Hippocampal formation (tissue), 2 donors: Measurements from ENCODE around the gene DGKH.
"Not testable (repeated sequence)": the region's sequence is repeated elsewhere in the genome, so short reads cannot be mapped to it uniquely, and the experiment has no call there.

Experiments used
- DNase-seq, 2 donors: peaks; one replicate each; lab custom pipeline; 2025; lab: John Stamatoyannopoulos, UW

The DGKH gene

GRCh38 chr13:42041011-42041683 is 7.3 kb upstream of the DGKH start:
- DNase-seq: no peak

DNA sequence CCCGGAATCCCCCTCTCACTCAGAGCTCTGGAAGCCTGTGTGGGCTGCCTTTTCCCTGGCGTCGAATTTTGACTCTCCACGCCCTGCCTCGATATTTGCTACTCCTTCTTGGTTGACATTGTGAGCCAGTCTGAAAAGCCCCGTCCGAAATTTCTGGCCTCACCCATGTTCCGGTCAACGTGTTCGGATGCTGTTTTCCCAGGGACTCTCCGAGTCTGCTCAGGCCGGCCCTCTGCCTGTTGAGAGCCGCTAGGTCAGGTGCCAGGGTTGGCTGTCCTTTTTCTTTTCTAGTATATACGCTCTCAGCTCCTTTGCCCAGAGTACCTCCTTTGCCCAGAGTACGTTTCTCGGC is 6.8 kb upstream of the DGKH start:
- DNase-seq: peak in 1 of 2 donors; percentile 26

GRCh38 chr13:42043676-42044075 is 4.8 kb upstream of the DGKH start:
- no peak for DNase-seq

GRCh38 chr13:42046448-42046847 is 2.0 kb upstream of the DGKH start:
- no peak for DNase-seq

GRCh38 chr13:42047561-42048341 is 697 bp upstream of the DGKH start:
- peak; percentile 25 to 32 for DNase-seq

GRCh38 chr13:42048684-42049453 is 421 bp downstream of the DGKH start:
- peak; percentile 41 to 80 for DNase-seq

- DNase-seq: no peak
Measured at GRCh38 chr13:42049454-42049813, 986 bp downstream of the DGKH start.

DNA sequence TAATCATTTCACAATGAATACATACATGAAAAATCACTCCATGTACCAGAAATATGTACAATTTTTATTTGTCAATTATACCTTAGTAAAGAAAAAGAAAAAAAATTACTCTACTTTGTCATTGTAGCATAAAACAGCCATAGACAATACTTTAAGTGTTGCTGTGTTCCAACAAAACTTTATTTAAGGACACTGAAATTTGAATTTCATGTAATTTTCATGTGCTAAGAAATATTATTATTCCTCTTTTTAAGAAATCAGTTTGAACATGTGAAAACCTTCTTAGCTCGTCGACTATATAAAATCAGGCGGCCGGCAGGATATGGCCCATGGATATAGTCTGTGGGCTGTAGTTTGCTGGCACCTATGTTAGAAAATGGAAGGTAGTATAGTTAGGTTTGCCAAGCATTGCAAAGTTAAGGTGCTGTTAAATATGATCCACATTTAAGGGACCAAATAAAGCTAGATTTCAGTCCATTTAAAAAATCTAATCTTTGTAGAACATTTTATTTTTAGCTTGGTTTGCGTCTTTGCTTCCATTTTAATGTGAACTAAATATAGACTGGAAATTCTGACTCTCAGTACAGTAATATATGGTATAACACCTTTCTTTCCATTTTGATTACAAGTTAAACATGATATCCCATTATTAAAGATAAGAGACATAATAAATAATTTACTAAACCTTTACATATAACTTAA is 6.5 kb downstream of the DGKH start:
- DNase-seq: no peak

GRCh38 chr13:42055500-42056085 is 7.1 kb downstream of the DGKH start:
- no peak for DNase-seq

GRCh38 chr13:42056146-42056545 is 7.7 kb downstream of the DGKH start:
- no peak for DNase-seq

DNA sequence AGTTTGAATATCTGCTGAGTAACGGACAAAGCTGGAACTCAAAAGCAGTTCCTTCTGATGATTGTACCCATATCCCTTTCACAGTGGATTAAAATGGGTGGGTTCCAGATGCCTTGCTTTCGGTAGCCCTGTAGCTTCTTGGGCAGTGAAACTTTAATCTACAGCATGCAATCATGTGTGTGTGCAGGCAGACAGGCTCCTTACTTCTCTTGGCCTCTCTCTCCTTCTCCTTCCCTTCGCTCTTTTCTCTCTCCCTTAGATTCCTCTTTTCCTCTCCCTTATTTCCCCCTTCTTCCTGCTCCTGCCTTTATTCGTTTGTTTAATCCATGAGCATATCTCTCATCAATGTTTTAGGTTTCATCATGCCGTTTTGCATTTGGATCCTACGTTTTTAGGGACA is 8.1 kb downstream of the DGKH start:
- DNase-seq: no peak

GRCh38 chr13:42057918-42058530 is 9.6 kb downstream of the DGKH start:
- no peak for DNase-seq

DNA sequence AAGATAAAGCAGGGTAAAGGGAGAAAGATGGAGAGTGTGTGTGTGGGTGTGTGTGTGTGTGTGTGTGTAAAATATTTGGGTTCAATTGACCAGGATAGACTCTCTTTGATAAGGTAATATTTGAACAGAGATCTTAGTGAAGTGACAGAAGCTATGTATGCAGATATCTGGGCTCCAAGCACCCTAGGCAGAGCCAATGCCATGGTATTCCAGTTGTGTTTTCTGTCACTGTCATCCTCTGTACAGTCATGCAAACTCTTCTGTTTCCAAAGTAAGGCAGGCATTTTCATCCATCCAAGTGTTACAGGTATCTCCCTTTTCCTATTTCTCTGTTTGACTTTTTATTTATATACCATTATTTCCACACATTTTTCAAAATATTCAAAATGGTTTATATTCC is 13.5 kb downstream of the DGKH start:
- DNase-seq: no peak

DNA sequence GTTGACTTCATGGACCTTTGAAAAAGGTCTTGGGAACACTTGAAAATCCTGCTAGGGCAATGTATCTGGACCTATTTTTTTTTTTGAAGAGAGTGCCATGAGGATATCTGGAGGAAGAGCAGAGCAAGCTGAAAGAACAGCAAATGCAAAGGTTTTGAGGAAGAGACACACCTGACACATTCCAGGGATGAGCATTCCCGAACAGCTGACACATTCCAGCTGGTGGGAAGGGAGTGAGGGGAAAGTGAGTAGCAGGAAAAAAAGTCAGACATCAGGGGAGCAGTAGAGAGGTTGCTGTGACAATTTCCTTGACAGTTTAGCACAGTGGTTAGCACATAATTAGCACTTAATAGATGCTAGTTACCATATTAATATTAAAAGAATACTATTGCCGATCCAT is 14.7 kb downstream of the DGKH start:
- no peak for DNase-seq

DNA sequence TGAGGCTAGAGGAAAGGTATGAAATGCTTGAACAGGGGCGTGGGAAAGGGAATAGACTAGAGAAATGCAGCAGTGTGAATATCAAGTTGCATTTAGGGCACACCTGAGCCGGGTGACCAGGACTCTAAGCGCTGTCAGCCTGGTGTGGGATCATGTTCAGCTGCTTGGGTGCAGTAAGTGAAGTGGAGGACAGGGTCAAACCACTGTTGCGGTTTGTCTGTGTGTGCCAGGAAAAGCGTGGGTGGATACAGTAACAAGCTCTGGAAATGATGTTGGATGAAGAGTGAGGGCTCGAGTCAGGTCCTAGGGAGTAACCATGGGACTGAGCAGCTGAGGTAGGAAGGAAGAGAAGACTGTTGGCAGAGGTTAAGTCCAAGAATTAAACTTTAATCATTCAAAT is 15.8 kb downstream of the DGKH start:
- no peak for DNase-seq

DNA sequence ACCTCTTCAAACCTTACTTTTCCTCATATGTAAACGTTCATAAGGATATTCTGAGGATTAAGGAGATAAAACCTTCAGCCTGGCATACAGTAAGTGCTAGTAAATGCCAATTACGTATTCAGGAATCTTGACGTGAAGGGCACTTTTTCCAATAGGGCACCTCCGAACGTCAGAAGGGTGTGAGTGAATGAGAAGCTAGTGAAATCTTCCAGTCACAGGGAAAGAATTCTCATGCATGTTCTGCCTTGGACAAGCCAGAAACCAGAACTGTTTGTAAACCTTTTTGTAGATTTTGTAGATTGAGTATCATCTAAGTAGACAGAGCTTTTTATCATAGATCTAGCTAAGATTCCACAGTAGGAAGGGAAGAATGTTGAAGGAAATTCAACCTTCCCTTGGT is 16.5 kb downstream of the DGKH start:
- no peak for DNase-seq

DNA sequence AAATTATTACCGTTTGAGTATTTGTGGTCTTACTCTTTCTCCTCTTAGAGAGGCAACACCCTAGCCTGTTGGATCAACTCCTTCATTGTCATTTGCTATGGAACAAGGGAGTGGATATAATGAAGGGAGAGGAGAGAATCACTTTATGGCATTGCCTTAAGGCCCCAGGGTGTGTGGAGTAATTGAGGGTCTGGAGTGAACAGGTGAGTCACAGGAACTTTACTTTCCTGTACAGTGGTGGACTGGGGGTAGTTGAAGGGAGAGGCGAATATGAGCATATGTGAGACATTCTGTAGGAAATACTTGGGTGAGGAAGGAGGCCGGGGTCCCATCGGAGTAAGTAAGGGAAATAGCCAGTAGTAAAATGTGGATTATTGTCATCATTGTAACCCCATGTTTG is 17.0 kb downstream of the DGKH start:
- DNase-seq: no peak

- DNase-seq: no peak
Measured at GRCh38 chr13:42066542-42066941, 18.1 kb downstream of the DGKH start.

DNA sequence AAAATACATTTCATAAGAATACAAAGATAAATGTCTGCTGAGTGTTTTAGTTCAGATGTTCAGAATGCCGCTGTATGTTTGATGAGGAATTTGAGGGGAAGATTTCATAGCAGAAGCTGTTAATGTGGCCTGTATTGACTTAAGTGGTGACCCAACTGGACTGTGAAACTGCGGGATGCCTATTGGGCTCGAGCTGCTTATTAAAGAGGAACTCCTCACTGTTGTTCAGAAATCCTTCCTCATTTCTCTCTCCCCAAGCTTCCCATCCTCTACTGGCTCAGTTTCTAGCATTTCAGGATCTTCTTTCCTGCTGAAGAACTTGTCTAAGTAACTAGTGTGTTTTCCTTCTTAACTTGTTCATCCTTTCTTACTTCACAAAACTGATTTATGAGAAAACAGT is 20.4 kb downstream of the DGKH start:
- DNase-seq: no peak

DNA sequence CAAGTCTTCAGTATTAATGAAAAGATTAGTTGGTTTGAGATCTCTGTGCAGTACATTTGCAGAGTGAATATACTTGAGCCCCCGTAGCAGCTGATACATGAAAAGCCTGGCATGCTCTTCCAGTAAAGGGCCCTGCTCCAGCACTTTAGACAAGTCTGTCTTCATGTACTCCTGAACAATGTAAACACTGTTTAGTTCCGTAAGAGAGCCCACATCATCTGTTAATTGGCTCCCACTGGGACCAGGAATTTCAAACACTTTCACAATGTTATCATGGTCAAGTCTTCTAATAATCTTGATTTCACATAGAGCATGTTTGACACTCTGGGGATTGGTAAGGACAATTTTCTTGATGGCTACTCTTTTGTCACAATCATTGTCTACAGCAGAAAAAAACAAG is 22.2 kb downstream of the DGKH start:
- not testable (repeated sequence) for DNase-seq

GRCh38 chr13:42071179-42071578 is 22.7 kb downstream of the DGKH start:
- not testable (repeated sequence) for DNase-seq
